K562 (cell line): ENCODE results near the gene CAPRIN2. TPM values are rescaled to one million over a fixed set of nuclear protein-coding genes. Genes with fewer than 3 reads are reported as not detected.

Source experiments
- ATAC-seq: fragments of 200-7000 bp; cut with Tn5 transposase; 3 replicates; pipeline ENCODE4 v1.9.1; 2020; ENCODE audit warnings: moderate library complexity
- BruUV-seq: library from RNA; stranded (reverse); fragments of 400-500 nt; replicated peaks from 2 replicates; lab custom pipeline; 2021; lab: Mats Ljungman, UMichigan
- CTCF ChIA-PET: fragments of 300-600 bp; formaldehyde crosslinking; extraction: SDS; loops from one replicate; lab custom pipeline; 2021; ENCODE audit warnings: low intra/inter-chr PET ratio; lab: Yijun Ruan, JAX
- POLR2A ChIA-PET: fragments of 300-600, 350-650 bp; sonication (Branson Sonifier 250); formaldehyde crosslinking; extraction: SDS; loops from one replicate; lab custom pipeline; 2021; ENCODE audit warnings: antibody characterized with exemption, inconsistent platforms; lab: Yijun Ruan, JAX
- DNase-seq, 4 experiments: peaks; one replicate each; pipeline versions ENCODE4 v3.0.0 to v3.0.0-alpha.2; 2011 to 2018; ENCODE audit warnings: low spot score in 3 of 4, mixed read lengths in 3 of 4; ENCODE audit errors: extremely low read depth in 1 of 4
- FAIRE-seq: peaks from 2 replicates; lab custom pipeline; 2011; peaks lifted over from hg19 to GRCh38; lab: Jason Lieb, UNC
- H2AFZ ChIP-seq: 2 replicates; pipeline ENCODE4 v1.6.0; 2011; ENCODE audit warnings: low read depth, low read length, control low read depth, inconsistent platforms
- H3K27ac ChIP-seq: fragments of 200-600 bp; 3 replicates; pipeline ENCODE4 v1.8.0; 2011; ENCODE audit warnings: low read depth, mild to moderate bottlenecking, control low read depth, inconsistent platforms, low read length, moderate library complexity, mixed read lengths; ENCODE audit errors: extremely low read depth
- H3K27me3 ChIP-seq, 2 experiments: fragments of 300-600 bp in 1 of 2; 2 replicates in 1 of 2; 3 replicates in 1 of 2; pipeline versions ENCODE4 v1.6.0 to v1.8.0; 2011; ENCODE audit warnings: inconsistent platforms in 2 of 2, low read length in 2 of 2, mild to moderate bottlenecking in 1 of 2, mixed read lengths in 1 of 2, moderate library complexity in 1 of 2; ENCODE audit not compliant: control insufficient read depth in 2 of 2, insufficient read depth in 2 of 2
- H3K36me3 ChIP-seq: fragments of 300-600 bp; 3 replicates; pipeline ENCODE4 v1.8.0; 2011; ENCODE audit warnings: mild to moderate bottlenecking, low read length, inconsistent platforms; ENCODE audit not compliant: control insufficient read depth, insufficient read depth
- H3K4me1 ChIP-seq, 2 experiments: fragments of 200-600 bp in 1 of 2; replicated peaks in 1 of 2; 2 replicates in 1 of 2; 3 replicates in 1 of 2; pipeline versions ENCODE4 v1.5.1 to v1.8.0; 2011; ENCODE audit warnings: inconsistent platforms in 2 of 2, low read length in 2 of 2, mild to moderate bottlenecking in 1 of 2, mixed read lengths in 1 of 2, moderate library complexity in 1 of 2; ENCODE audit not compliant: control insufficient read depth in 2 of 2, insufficient read depth in 2 of 2
- H3K4me2 ChIP-seq: 2 replicates; pipeline ENCODE4 v1.6.1; 2011; ENCODE audit warnings: low read length, control low read depth, inconsistent platforms, mixed read lengths; ENCODE audit not compliant: insufficient read depth
- H3K4me3 ChIP-seq: fragments of 200-600 bp; sonication (generic), shearing (Covaris generic); 2 replicates; pipeline ENCODE4 v1.5.1; 2016; ENCODE audit warnings: control low read depth, inconsistent platforms
- H3K79me2 ChIP-seq: fragments of 200-600 bp; 3 replicates; pipeline ENCODE4 v1.8.0; 2011; ENCODE audit warnings: low read length, inconsistent platforms; ENCODE audit not compliant: control insufficient read depth, insufficient read depth
- H3K9ac ChIP-seq, 2 experiments: 2 replicates each; pipeline versions ENCODE4 v1.6.0 to v1.6.1; 2011; ENCODE audit warnings: low read depth in 2 of 2, low read length in 2 of 2, control low read depth in 1 of 2, inconsistent platforms in 1 of 2, mild to moderate bottlenecking in 1 of 2, mixed read lengths in 1 of 2; ENCODE audit not compliant: insufficient read depth in 1 of 2
- H3K9me1 ChIP-seq: one replicate; pipeline ENCODE4 v1.6.0; 2011; ENCODE audit warnings: inconsistent platforms, mild to moderate bottlenecking, low read length, moderate library complexity; ENCODE audit not compliant: control insufficient read depth, insufficient read depth
- H3K9me3 ChIP-seq: replicated peaks from 2 replicates; pipeline ENCODE4 v1.5.1; 2011; ENCODE audit warnings: low read depth, low read length, inconsistent platforms; ENCODE audit not compliant: control insufficient read depth, insufficient read depth
- H4K20me1 ChIP-seq: replicated peaks from 2 replicates; pipeline ENCODE4 v1.6.1; 2011; ENCODE audit warnings: low read length, inconsistent platforms, mixed read lengths; ENCODE audit not compliant: control insufficient read depth, insufficient read depth
- CBX5 ChIP-seq: IDR thresholded peaks from 2 replicates; pipeline ENCODE4 v1.6.1; 2014; ENCODE audit warnings: low read depth, borderline replicate concordance
- CREB1 ChIP-seq, 2 experiments: sonication (generic) in 1 of 2; formaldehyde crosslinking in 1 of 2; IDR thresholded peaks; 2 replicates each; pipeline versions ENCODE4 v1.6.1 to v1.8.0; 2012 to 2022; ENCODE audit warnings: inconsistent platforms in 1 of 2, mild to moderate bottlenecking in 1 of 2, missing genetic modification reagents in 1 of 2, moderate library complexity in 1 of 2
- ETS2 ChIP-seq: IDR thresholded peaks from 2 replicates; pipeline ENCODE4 v1.6.1; 2016; ENCODE audit warnings: borderline replicate concordance, missing genetic modification characterization, mild to moderate bottlenecking, moderate library complexity, missing compliant biosample characterization; ENCODE audit not compliant: poor library complexity, severe bottlenecking
- FOXA1 ChIP-seq: fragments of 450-650 bp; IDR thresholded peaks from 2 replicates; pipeline ENCODE4 v1.6.1; 2016; ENCODE audit warnings: mild to moderate bottlenecking, borderline replicate concordance
- FOXJ3 ChIP-seq: sonication (generic); formaldehyde crosslinking; IDR thresholded peaks from 2 replicates; pipeline ENCODE4 v1.4.0; 2020; ENCODE audit warnings: mild to moderate bottlenecking, missing genetic modification reagents
- HSF4 ChIP-seq: fragments of 250-450 bp; sonication (Bioruptor Pico); IDR thresholded peaks from 2 replicates; pipeline ENCODE4 v2.1.2; 2022; ENCODE audit warnings: mild to moderate bottlenecking, moderate library complexity, borderline replicate concordance
- NFYB ChIP-seq: IDR thresholded peaks from 2 replicates; pipeline ENCODE4 v1.6.1; 2011; ENCODE audit warnings: mild to moderate bottlenecking, moderate library complexity; ENCODE audit not compliant: insufficient read length; ENCODE audit errors: extremely low read depth
- PURB ChIP-seq: sonication (generic); formaldehyde crosslinking; IDR thresholded peaks from 2 replicates; pipeline ENCODE4 v1.9.0; 2021; ENCODE audit warnings: low read depth, mild to moderate bottlenecking, missing genetic modification reagents
- SRSF7 ChIP-seq: fragments of 200-400 bp; formaldehyde crosslinking; optimal IDR thresholded peaks from 2 replicates; pipeline ENCODE3; 2017; ENCODE audit warnings: mild to moderate bottlenecking, low read depth, low read length
- ZNF79 ChIP-seq: fragments of 250-450 bp; sonication (Bioruptor Pico); IDR thresholded peaks from 2 replicates; pipeline ENCODE4 v1.4.0; 2020; ENCODE audit warnings: low read depth, mild to moderate bottlenecking, moderate library complexity
- WGBS: fragments of 100-300 bp; shearing (Covaris generic); methylation state at CpG from one replicate; pipeline ENCODE4 v1.1.6; 2016; ENCODE audit warnings: low coverage, mixed read lengths; ENCODE audit not compliant: insufficient coverage; ENCODE audit errors: missing lambda C conversion rate; 5-methylcytosine and 5-hydroxymethylcytosine counted together
- in situ Hi-C: fragments of 300-500 bp; cut with MboI; formaldehyde crosslinking; loops from 4 replicates; pipeline ENCODE4 v1.15.0; 2018; ENCODE audit warnings: inconsistent platforms, mixed read lengths
- intact Hi-C: fragments of 100-400 bp; cut with micrococcal nuclease; formaldehyde crosslinking; loops from 2 replicates; pipeline ENCODE4 v1.14.2; 2022
- polyA plus RNA-seq, 8 experiments: library from polyadenylated mRNA; depleted of rRNA in 4 of 8; stranded (reverse) in 5 of 8; unstranded in 3 of 8; fragments of >200 nt; fragmentation: Nextera tagmentation in 2 of 8; fragmentation: Illumina TruSeq in 1 of 8; extraction: Ambion mirVana in 2 of 8; extraction: Trizol in 1 of 8; gene quantifications; 2 replicates each; pipeline versions ENCODE4 v1.2.1 to v1.2.3, GENCODE V29; 2011 to 2014; ENCODE audit warnings: inconsistent platforms in 1 of 8, missing spikeins in 1 of 8
- total RNA-seq, 7 experiments: library from RNA; depleted of rRNA in 6 of 7; stranded (reverse); fragments of >200 nt in 6 of 7; fragmentation: Illumina TruSeq in 2 of 7; extraction: Trizol in 2 of 7; gene quantifications; 2 replicates each; pipeline versions ENCODE4 v1.2.1 to v1.2.3, GENCODE V29; 2011 to 2021; ENCODE audit warnings: low replicate concordance in 1 of 7
- TF ChIP-seq, protein P1 (sequence below): fragments of 250-450 bp; sonication (Bioruptor Pico); IDR thresholded peaks from 2 replicates; pipeline ENCODE4 v1.4.0; 2020; ENCODE audit warnings: mild to moderate bottlenecking, moderate library complexity
- TF ChIP-seq, protein P2 (sequence below): IDR thresholded peaks from 2 replicates; pipeline ENCODE4 v1.6.1; 2012; ENCODE audit warnings: low read depth, low read length, improper control_type of control experiment, borderline replicate concordance
- TF ChIP-seq, protein P3 (sequence below): fragments of 450-650 bp; conservative IDR thresholded peaks from 2 replicates; pipeline ENCODE4 v1.6.1; 2016; ENCODE audit warnings: missing genetic modification characterization, low read depth, mild to moderate bottlenecking, control low read depth, missing compliant biosample characterization

The CAPRIN2 gene
- total and polyA plus RNA-seq, 9 of the 15 experiments (the other 6 are each of a cell fraction or from before 2014, with no cell fraction given), result 2.3 to 14.5 (median 8.9) TPM

DNA sequence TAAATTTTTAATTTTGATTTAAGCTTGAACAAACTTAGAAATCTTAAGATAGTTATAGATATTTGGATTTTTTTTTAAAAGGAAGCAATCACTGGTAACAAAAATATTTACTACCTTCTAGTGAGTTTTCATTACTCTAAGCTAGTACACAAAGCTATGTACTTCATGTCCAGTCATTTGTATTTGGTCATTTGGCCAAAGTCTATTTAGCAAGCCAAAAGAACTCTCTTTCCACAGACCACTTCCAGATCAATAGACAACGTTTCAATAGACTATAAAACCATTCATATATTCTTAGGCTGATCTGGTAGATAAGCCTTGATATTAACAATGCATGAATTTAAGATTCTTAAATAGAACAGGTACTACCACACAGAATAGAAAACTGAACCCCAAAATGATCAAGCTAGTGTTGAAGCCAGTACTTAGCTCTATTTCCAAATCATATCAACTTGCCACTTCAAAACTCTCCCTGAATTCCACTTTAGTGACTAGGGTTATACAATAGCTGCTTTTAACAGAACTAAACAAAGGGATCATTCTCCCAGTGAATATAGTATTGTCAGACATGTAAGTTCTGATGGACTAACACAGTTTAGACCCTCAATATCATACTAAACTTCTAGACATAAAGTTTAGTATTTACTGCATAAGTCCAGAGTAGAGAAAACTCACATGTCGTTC is 21.7 kb downstream of the CAPRIN2 start:
- Histone ChIP-seq H3K27me3 (no peaks in the 10 kb centered on the region), H3K79me2 (no peaks in the 10 kb centered on the region), H4K20me1 (no peaks in the 10 kb centered on the region; the same call in 1 of the 2 replicates), H2AFZ (no peak overlapping the region), H3K9me3 (no peaks in the 10 kb centered on the region), H3K4me1 (no peaks in the 10 kb centered on the region), H3K4me2 (no peak overlapping the region), H3K4me3 (no peak overlapping the region), H3K36me3 (peaks cover 9% of the 10 kb centered on the region; the same call in 1 of the 3 replicates), H3K9me1 (no peaks in the 10 kb centered on the region), H3K27ac (no peak overlapping the region), H3K9ac (no peak overlapping the region)
- DNase-seq (no peak), ATAC-seq (no peak), FAIRE-seq (no peak)
- BruUV-seq, result no TSS peak
- ChIA-PET CTCF (no interaction called here), POLR2A (interaction anchor here (1.0 to 1.7 kb wide), 2 partner anchors 9 to 17 kb away, joined by 3 to 4 read pairs; no protein-coding TSS in a partner anchor)
- intact Hi-C loops (no loop called here), in situ Hi-C loops (no loop called here)
- WGBS, result 41% methylated on average over 2 of the region's 2 CpGs
- TF ChIP-seq, protein P1, sequence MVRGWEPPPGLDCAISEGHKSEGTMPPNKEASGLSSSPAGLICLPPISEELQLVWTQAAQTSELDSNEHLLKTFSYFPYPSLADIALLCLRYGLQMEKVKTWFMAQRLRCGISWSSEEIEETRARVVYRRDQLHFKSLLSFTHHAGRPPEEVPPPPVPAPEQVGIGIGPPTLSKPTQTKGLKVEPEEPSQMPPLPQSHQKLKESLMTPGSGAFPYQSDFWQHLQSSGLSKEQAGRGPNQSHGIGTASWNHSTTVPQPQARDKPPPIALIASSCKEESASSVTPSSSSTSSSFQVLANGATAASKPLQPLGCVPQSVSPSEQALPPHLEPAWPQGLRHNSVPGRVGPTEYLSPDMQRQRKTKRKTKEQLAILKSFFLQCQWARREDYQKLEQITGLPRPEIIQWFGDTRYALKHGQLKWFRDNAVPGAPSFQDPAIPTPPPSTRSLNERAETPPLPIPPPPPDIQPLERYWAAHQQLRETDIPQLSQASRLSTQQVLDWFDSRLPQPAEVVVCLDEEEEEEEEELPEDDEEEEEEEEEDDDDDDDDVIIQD (CRISPR knock-in tag), result no peak
- TF ChIP-seq, protein P2, sequence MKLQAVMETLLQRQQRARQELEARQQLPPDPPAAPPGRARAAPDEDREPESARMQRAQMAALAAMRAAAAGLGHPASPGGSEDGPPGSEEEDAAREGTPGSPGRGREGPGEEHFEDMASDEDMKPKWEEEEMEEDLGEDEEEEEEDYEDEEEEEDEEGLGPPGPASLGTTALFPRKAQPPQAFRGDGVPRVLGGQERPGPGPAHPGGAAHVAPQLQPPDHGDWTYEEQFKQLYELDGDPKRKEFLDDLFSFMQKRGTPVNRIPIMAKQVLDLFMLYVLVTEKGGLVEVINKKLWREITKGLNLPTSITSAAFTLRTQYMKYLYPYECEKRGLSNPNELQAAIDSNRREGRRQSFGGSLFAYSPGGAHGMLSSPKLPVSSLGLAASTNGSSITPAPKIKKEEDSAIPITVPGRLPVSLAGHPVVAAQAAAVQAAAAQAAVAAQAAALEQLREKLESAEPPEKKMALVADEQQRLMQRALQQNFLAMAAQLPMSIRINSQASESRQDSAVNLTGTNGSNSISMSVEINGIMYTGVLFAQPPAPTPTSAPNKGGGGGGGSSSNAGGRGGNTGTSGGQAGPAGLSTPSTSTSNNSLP, result no peak
- TF ChIP-seq, protein P3, sequence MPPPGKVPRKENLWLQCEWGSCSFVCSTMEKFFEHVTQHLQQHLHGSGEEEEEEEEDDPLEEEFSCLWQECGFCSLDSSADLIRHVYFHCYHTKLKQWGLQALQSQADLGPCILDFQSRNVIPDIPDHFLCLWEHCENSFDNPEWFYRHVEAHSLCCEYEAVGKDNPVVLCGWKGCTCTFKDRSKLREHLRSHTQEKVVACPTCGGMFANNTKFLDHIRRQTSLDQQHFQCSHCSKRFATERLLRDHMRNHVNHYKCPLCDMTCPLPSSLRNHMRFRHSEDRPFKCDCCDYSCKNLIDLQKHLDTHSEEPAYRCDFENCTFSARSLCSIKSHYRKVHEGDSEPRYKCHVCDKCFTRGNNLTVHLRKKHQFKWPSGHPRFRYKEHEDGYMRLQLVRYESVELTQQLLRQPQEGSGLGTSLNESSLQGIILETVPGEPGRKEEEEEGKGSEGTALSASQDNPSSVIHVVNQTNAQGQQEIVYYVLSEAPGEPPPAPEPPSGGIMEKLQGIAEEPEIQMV (tag), result no peak
- TF ChIP-seq ETS2 (no peak), CBX5 (no peak), FOXA1 (no peak), FOXJ3 (CRISPR knock-in tag) (no peak), NFYB (no peak), HSF4 (CRISPR knock-in tag) (no peak), SRSF7 (no peak), PURB (no peak), ZNF79 (CRISPR knock-in tag) (no peak), CREB1 (IDR thresholded peaks at IDR 0.05) (no peak), CREB1 (CRISPR knock-in tag; IDR thresholded peaks at IDR 0.05) (no peak)
